MM.1S (cell line): ENCODE results near the gene GPR160.

ENCODE experiments used
- DNase-seq: peaks from one replicate; pipeline ENCODE4 v3.0.0-alpha.2; 2015
- H2AFZ ChIP-seq: fragments of 300-600 bp; sonication (generic); 2 replicates; pipeline ENCODE4 v1.6.0; 2016; ENCODE audit warnings: antibody characterized with exemption, low read length
- H3F3A ChIP-seq: fragments of 300-600 bp; sonication (generic); 2 replicates; pipeline ENCODE4 v1.6.1; 2016; ENCODE audit warnings: mild to moderate bottlenecking, antibody characterized with exemption, low read length, moderate library complexity, mixed read lengths; ENCODE audit not compliant: insufficient read depth
- H3K27ac ChIP-seq: fragments of 300-600 bp; sonication (generic); 2 replicates; pipeline ENCODE4 v1.5.1; 2016; ENCODE audit warnings: mild to moderate bottlenecking, low read length
- H3K27me3 ChIP-seq: fragments of 300-600 bp; sonication (generic); replicated peaks from 2 replicates; pipeline ENCODE4 v1.6.0; 2016; ENCODE audit warnings: low read length; ENCODE audit not compliant: insufficient read depth
- H3K36me3 ChIP-seq: fragments of 300-600 bp; sonication (generic); replicated peaks from 2 replicates; pipeline ENCODE4 v1.6.1; 2016; ENCODE audit warnings: mild to moderate bottlenecking, low read length, mixed read lengths; ENCODE audit not compliant: insufficient read depth
- H3K4me1 ChIP-seq: fragments of 300-600 bp; sonication (generic); 2 replicates; pipeline ENCODE4 v1.6.1; 2016; ENCODE audit warnings: low read length, mixed read lengths
- H3K4me2 ChIP-seq: fragments of 300-600 bp; sonication (generic); 2 replicates; pipeline ENCODE4 v1.6.0; 2016; ENCODE audit warnings: low read depth, low read length
- H3K4me3 ChIP-seq: fragments of 300-600 bp; sonication (generic); 2 replicates; pipeline ENCODE4 v1.5.1; 2016; ENCODE audit warnings: low read length, mixed read lengths
- H3K79me2 ChIP-seq: fragments of 300-600 bp; sonication (generic); 2 replicates; pipeline ENCODE4 v1.6.1; 2016; ENCODE audit warnings: mixed run types, low read length, mixed read lengths
- H3K9ac ChIP-seq: fragments of 300-600 bp; sonication (generic); 2 replicates; pipeline ENCODE4 v1.6.1; 2016; ENCODE audit warnings: low read length, mixed read lengths
- H3K9me2 ChIP-seq: fragments of 300-600 bp; sonication (generic); replicated peaks from 2 replicates; pipeline ENCODE4 v1.6.1; 2016; ENCODE audit warnings: mild to moderate bottlenecking, low read length, mixed read lengths; ENCODE audit not compliant: insufficient read depth
- H3K9me3 ChIP-seq: fragments of 300-600 bp; sonication (generic); replicated peaks from 2 replicates; pipeline ENCODE4 v1.6.1; 2016; ENCODE audit warnings: mild to moderate bottlenecking, low read length, mixed read lengths; ENCODE audit not compliant: insufficient read depth
- H4K20me1 ChIP-seq: fragments of 300-600 bp; sonication (generic); 2 replicates; pipeline ENCODE4 v1.6.1; 2016; ENCODE audit warnings: mild to moderate bottlenecking, low read length, moderate library complexity, mixed read lengths; ENCODE audit not compliant: insufficient read depth
- CTCF ChIP-seq: fragments of 300-600 bp; sonication (generic); IDR thresholded peaks from 2 replicates; pipeline ENCODE4 v1.5.1; 2016; ENCODE audit warnings: antibody characterized with exemption, low read length, mixed read lengths
- EZH2 ChIP-seq: fragments of 300-600 bp; sonication (generic); optimal IDR thresholded peaks from 2 replicates; pipeline ENCODE3; 2017; ENCODE audit warnings: low read depth, mild to moderate bottlenecking, antibody characterized with exemption, low read length, mixed read lengths
- EZH2phosphoT487 ChIP-seq: fragments of 300-600 bp; sonication (generic); IDR thresholded peaks from 2 replicates; pipeline ENCODE4 v1.6.1; 2018; ENCODE audit warnings: antibody characterized with exemption, low read length

GPR160 gene

GRCh38 chr3:170043506-170043905 is 5.7 kb downstream of the GPR160 start:
- H3K9me2 ChIP-seq: no peaks in the 10 kb centered on the region
- no peaks in the 10 kb centered on the region for H3K27me3 ChIP-seq
- no peaks in the 10 kb centered on the region for H4K20me1 ChIP-seq
- no peak overlapping the region for H2AFZ ChIP-seq
- peaks cover 41% of the 10 kb centered on the region for H3K4me1 ChIP-seq
- peak overlapping the region; percentile 11; the same call in 1 of the 2 replicates for H3K4me3 ChIP-seq
- TF ChIP-seq CTCF (no peak), EZH2phosphoT487 (no peak), EZH2 (no peak)
- no peaks in the 10 kb centered on the region for H3K36me3 ChIP-seq
- peak; percentile 73 for DNase-seq
- peaks cover 53% of the 10 kb centered on the region for H3F3A ChIP-seq
- no peaks in the 10 kb centered on the region for H3K9me3 ChIP-seq
- peak overlapping the region; percentile 57 for H3K9ac ChIP-seq
- H3K27ac ChIP-seq: peak overlapping the region; percentile 91
- H3K79me2 ChIP-seq: peaks cover 68% of the 10 kb centered on the region
- H3K4me2 ChIP-seq: peak overlapping the region; percentile 82

- H3K4me2 ChIP-seq: peak overlapping the region; percentile 82
- peaks cover 46% of the 10 kb centered on the region for H3F3A ChIP-seq
- peak overlapping the region; percentile 28; the same call in 1 of the 2 replicates for H3K4me3 ChIP-seq
- H3K79me2 ChIP-seq: peaks cover 67% of the 10 kb centered on the region
- no peaks in the 10 kb centered on the region for H3K27me3 ChIP-seq
- H3K27ac ChIP-seq: peak overlapping the region; percentile 91
- no peaks in the 10 kb centered on the region for H3K9me2 ChIP-seq
- H2AFZ ChIP-seq: no peak overlapping the region
- no peaks in the 10 kb centered on the region for H3K36me3 ChIP-seq
- peak overlapping the region; percentile 57 for H3K9ac ChIP-seq
- peaks cover 41% of the 10 kb centered on the region for H3K4me1 ChIP-seq
- DNase-seq: no peak
- no peaks in the 10 kb centered on the region for H3K9me3 ChIP-seq
- TF ChIP-seq EZH2phosphoT487 (no peak), CTCF (no peak), EZH2 (no peak)
- H4K20me1 ChIP-seq: no peaks in the 10 kb centered on the region
Observed at GRCh38 chr3:170044271-170044670, 6.5 kb downstream of the GPR160 start.

- Histone ChIP-seq H3K27me3 (no peaks in the 10 kb centered on the region), H3K9me3 (no peaks in the 10 kb centered on the region), H3K27ac (peak overlapping the region; percentile 91), H3F3A (peaks cover 46% of the 10 kb centered on the region), H3K79me2 (peaks cover 67% of the 10 kb centered on the region), H3K4me2 (peak overlapping the region; percentile 82), H4K20me1 (no peaks in the 10 kb centered on the region), H2AFZ (no peak overlapping the region), H3K9ac (peak overlapping the region; percentile 57), H3K4me1 (peaks cover 41% of the 10 kb centered on the region), H3K36me3 (no peaks in the 10 kb centered on the region), H3K9me2 (no peaks in the 10 kb centered on the region), H3K4me3 (peak overlapping the region; percentile 28)
- TF ChIP-seq EZH2: no peak
- no peak for TF ChIP-seq EZH2phosphoT487
- TF ChIP-seq CTCF: no peak
- DNase-seq: peak; percentile 92
Observed at GRCh38 chr3:170044795-170045244, 7.0 kb downstream of the GPR160 start.
